COLO829 (cell line): ENCODE measurements around the gene DNAH1.

Source experiments
- DNase-seq: peaks from one replicate; pipeline ENCODE4 v3.0.0; 2012; ENCODE audit warnings: low spot score

DNAH1 gene

DNA sequence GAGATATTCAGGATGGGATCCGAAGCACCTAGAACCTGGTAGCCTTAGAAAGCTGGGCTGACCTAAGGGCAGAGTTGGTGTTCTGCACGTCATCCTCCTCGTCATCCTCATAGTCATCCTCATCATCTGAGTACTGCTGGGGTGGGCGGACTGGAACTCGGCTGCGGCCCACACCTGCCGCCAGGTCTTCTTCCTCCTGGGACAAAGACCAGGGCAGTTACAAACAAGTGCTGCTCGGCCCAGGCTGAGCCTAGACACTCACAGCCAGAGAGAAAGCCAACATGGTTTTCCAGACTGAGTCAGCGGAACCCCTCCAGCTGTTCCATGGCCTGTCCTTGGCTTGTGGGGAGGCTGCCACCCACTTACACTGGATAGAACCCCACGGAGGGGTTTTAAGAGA, 88.3 kb downstream of the DNAH1 start:
- no peak for DNase-seq

DNA sequence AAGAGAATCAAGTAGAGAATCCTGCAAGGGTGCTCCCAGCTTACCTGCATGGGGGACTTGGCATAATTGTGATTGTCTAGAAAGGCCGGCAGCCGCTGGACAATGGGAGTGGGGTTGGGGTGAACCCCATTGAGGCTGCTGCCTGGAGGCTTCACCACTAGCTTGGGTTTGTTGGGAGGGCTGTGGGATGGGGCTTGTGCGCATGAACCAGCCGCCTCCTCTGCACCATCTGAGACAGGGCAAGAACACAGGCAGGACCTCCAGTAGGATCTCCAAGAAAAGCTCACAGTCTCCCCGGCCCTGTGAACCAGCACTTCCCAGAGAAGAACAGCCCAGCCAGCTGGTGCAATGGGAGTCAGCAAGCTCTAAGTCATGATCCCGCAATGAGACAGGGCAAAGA, 88.9 kb downstream of the DNAH1 start:
- DNase-seq = no peak

DNA sequence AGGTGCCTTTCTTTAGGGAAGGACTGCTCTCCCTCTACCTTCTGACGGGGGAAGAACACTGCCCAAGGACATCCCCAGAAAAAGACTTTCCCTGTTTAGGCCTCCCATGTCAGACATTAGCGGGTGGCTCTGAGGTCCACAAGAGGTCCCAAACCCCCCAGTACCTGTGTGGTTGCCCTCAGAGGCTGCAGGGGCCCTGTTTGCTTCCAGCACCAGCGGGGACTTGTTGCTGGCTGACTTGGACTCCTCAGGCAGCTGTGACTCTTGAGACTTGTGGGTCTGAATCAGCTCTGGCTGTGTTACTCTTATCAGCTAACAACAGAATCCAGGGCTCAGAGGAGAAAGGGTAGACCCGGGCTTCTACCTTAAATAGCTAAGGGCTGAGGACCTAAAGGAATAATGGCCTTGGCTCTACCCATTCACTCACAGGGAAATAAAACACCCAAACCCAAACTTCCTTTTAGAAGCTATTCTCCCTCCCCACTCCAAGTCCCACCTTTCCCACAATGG, 89.5 kb downstream of the DNAH1 start:
- DNase-seq = no peak

DNA sequence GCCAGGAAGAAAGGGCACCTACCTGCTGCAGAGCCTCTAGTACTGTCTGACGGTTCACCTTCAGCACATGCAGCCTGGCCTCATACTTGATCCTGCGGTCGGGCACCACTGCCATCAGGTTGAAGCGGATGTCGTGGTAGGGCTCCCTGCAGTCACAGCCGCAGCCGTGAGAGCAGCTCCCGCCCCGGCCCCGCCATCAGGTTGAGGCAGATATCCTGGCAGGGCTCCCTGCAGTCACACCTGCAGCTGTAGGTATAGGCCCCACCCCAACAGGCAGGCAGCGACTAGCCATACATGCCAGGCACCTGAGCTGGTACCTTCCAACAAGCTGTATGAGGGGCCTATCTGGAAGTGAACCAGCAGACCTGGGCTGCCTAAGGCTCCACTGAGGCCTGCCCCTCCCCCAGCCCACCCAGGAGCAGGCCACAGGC, 90.1 kb downstream of the DNAH1 start:
- no peak for DNase-seq

DNA sequence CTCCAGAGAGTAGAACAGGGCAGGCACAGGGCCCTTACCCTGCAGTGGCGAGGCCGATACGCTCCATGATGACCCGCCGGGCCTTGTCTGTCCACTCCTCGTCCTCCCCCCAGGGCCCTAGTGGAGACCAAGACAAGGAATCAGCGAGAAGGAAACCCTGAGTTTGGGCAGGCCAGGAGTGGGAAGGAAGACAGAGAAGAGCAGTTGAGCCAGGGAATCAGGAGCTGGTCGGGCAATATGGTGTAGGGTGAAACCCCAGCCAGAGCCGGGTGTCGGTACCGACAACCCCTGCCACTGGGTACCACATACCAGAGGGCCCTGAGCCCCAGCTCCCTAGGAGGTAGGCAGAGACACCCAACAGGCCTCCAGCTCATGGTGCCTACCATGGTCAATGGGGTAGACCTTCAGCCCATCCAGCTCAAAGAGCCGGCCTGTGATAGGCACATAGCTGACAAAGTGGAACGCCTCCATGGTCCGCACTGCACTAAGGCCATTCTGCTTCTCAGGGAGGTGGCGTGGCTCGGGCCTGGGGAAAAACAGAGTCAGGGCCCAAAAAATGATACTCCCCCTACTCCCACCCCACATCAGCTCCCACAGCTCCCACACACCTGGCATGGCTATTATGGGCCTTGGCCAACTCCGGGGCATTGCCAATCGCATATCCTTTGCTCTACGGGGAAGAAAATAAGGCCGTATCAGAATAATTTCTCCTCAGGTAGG, 90.8 kb downstream of the DNAH1 start:
- DNase-seq = no peak

DNA sequence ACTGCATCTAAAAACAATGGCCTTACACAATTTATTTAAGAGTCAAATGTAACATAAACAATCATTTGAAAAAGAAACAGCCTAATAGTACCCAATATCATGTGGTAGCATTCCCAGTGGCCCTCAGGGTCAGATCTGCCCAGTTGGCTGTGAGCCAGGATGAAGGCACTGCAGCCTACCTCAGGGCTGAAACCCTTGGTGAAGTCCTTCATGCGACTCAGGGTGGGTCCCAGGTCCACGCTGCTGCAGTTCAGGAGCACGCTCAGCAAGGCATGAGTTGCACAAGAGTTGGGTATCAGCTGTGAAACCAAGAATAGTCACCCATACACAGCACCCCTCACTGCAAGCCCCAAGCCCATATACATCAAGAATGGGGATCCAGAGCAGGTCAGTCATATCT, 91.7 kb downstream of the DNAH1 start:
- no peak for DNase-seq

DNA sequence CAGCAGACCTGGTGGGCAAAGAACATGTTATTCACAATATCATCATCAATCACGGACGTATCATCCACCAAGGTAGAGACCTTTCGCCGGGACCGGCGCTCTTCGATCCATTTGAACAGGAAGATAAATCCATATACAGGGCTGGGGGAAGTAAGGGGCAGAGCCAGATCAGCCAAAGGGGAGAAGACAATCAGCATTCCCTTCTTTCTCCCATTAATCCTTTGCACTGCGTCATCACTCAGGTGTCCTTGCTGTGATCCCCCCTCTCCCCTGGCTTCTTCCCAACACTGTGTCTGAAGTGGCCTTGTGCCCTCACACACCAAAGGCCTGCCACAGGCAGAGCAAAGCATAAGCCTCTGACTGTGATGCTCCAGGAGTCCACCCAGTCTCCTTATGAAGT, 92.3 kb downstream of the DNAH1 start:
- no peak for DNase-seq

DNA sequence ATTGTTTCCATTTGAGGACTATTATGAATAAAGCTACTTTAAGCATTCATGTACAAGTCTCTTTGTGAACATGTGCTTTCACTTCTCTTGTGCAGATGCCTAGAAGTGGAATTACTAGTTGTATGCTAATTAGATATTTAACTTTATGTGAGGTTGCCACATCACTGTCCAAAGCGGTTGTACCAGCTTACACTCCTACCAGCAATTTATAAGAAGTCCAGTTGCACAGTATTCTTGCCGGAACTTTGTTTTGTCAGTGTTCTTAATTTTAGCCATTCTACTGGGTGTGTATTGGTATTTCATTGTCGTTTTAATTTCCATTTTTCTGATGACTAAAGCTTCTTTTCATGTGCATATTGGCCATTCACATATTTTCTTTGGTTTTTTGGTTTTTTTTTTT, 99.7 kb downstream of the DNAH1 start:
- DNase-seq = no peak

DNA sequence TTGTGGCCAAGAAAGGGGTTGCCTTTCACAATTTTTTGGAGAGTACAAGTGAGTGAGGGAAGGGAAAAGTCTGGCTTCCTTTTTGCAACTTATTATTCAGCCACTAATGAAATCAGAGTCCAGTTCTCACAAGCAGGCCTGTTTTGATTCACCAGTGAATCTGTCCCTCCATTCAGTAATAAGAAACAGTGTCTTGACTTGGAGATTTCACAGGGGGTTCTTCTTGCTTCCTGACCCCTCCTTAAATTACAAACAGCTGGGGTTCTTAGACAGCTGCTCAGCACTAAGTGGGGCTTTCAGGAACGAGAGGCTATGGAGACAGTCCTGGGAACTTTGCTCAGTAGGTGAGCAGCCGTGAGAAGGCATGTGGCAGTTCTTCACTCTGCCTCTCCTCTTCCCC, 104.3 kb downstream of the DNAH1 start:
- DNase-seq = no peak

DNA sequence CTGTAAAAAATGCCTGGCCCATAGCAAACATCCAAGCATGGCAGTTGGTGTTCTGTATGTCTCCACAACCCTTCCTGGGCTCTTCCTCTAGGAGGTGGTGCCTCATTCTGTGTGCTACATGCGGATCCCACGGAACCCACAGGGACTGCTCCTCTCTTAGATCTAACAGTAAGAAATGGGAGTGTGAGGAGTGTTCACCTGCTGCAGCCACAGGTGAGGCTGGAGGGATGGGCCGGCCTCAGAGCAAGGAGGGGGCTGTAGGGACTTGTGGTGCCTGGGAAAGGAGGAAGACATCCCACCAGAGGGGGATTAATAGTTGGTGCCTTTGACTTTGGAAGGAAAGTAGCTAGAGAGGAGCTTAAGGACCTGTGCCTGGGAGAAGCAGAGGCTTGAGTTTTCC, 106.5 kb downstream of the DNAH1 start:
- DNase-seq = no peak

DNA sequence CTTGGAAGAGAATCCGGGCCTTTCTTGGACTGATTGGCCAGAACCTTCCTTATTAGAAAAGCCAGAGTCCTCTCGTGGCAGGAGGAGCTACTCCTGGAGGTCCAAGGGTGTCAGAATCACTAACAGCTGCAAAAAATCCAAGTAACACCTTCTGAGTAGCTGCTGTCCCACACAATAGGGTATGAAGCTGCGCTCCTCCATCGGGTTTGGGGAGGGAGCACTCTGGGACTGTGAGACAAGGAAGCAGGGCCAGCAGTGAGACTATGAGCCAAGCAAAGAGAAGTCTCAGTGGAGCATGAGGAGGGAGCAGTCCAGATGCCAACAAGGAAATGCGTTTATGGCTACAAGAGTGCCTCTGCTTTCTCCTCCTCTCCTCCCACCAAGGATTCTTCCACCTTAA, 107.1 kb downstream of the DNAH1 start:
- no peak for DNase-seq

DNA sequence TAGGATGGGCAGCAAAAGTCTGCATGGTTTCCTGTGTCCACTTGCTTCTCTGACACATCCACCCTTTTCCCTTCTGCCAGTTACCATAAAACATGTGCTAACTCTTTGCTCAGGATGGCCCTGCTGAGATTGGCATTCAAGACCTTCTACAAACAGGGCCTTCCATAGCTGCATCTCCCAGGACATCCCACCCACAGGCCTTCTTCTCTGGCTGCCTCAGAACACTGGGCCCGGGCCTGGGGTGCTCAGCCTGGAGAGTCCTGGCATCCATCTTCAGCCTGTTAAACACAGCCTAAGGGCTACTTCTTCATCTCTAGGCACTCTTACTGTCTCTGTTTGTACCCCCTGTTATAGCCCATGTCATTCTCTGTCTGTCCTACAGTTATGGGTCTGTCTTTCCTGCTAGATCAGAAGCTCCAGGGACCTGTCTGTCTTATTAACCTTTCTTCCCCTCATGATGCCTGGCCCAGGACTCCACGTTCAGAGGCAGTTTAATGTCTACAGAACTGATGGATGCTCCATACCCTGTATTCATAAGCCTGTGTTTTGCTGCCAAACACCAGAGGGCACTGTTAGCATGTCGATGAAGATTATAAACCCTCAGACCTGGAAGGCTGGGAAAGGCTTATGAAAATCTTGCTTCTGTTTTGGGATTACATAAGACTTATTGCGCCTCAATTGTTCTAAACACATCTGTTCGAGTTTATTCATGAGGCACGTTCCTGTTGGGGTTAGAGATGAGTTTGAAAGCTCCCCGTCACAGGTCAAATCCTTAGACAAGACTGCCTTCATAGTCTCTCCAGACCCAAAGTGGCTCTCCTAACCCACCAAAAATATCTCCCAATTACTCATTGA, 112.3 kb downstream of the DNAH1 start:
- DNase-seq = peak; percentile 70

DNA sequence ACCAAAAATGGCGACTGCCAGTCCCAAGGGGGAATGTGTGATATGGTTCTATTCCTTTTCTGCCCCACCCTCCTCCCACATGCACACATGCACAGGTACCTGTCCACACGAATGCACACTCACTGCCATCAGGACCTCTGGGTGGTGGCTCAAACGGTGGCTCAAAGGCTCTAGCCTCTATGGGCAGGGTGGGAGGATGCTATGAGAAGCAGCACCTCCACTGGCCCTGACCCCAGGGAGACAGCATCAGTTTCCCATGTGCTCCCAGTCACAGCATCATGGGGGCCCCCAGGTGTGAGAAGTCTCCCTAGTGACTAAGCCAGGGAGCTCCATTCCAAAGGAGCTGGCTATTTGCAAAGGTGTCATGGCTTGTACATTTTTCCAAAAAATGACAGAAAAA, 112.9 kb downstream of the DNAH1 start:
- DNase-seq = no peak

DNA sequence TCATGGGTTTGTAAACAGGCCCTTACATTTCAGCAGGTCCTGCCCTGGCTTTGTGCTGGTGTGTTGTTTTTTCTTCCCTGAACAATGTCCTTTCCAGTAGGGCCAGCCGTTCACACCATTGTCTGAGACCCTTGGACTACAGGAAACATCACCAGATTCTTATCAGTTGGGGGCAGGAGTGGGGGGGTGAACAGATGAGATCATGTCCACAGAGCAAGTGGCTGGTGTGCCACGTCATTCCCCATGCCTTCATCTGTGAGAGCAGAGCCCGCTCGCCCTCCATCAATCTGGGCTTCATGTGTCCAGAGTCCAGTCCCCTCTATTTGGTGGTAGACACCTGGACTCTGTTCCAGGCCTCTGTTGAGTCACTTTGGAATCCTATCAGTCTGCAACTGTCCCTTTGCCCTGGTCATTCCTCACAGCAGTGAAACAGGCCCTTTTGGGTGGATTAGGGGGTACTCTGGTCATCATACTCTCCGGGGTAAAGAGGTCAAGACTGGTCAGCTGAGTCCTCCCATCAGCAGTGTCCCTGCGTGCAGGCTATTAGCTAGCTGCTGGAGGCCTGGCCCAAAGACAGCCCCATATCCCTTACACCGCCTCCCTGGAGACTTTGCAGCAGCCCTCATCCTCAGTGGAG, 113.8 kb downstream of the DNAH1 start:
- DNase-seq = no peak

DNA sequence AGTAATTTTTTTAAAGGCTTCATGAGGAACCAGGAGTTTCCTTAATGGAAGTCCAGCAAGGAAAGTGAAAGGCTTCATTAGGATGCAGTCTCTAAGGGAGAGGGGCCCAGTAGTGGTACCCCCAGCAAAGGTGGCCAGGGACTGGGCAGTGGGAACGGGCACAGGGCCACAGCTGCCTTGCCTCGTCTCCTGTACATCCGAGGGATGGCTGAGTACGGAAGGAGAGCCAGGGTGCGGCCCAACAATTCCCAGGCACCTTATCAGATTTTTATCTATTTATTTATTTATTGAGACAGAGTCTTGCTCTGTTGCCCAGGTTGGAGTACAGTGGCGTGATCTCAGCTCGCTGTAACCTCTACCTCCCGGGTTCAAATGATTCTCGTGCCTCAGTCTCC, 114.3 kb downstream of the DNAH1 start:
- DNase-seq = no peak

DNA sequence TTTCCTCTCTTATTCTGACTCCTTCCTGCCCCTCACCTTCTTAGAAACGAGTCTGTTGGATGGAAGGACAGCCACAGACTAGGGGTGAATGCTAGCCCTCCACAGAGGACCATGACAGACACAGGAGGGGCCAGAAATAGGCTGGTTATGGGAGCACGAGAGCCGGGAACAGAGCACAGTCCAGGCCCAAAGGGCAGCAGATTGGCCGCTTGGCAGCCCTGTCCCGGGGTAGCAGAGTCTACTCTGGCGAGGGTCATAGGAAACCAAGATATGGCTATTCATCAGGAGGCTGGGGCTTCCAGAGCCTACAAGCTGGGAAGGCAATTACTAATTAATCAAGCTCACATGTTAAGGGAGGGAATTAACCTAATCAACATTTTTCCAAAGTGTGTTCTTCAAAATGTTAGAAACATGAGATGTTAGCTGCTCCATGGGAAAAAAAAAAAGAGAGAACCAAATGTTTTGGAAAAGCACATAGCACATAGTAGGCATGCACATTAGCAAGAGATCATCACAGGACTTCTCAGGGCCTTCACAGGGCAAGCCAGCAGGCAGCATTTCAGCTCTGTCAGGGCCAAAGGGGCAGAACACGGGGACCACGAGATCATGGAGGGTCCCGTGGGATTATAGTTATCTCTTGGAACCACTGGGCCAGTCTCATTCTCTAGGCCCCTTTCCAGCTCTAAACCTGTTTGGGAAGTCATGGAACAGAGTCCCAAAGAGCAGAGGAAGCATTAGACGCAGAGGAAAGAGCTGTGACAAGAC, 115.5 kb downstream of the DNAH1 start:
- no peak for DNase-seq

DNA sequence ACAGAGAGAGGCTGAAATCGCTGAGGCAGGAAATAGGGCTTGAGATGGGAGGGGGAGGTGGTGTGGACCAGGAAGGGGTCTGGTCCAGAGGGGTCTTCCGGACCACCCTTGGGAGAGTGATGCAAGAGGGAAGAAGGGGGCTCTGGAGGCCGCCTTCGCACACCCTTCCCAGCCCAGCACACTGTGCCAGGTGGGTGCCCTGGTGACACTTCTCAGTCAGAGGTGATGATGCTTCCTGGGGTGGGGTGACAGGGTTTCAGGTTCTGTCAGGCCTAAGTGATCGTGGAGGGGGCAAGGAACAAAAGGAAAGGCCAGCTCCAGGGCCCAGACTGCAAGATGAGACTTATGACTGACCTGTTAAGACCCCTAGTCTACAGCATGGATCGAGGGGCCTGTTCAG, 116.1 kb downstream of the DNAH1 start:
- no peak for DNase-seq

DNA sequence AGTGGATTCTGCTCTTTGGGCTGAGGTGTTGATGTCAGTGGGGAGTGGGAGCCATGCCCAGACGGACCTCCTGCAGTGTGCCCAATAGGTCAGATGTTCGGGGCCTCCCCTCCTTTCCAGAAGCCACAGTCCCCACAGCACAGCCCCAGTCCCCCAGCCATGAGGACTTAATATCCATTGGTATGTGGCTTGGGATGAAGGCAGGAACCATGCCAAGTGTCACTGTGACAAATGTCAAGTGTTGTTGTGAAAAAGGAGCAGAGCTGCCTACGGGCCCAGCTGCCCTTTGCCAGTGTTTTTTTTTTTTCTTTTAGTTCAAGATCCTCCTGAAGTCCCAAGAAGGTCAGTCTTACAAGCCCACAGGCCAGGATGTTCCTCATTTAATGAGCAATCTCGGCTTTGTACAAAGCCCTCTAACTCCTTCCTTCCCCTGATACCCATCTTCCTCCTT, 116.6 kb downstream of the DNAH1 start:
- DNase-seq = no peak

DNA sequence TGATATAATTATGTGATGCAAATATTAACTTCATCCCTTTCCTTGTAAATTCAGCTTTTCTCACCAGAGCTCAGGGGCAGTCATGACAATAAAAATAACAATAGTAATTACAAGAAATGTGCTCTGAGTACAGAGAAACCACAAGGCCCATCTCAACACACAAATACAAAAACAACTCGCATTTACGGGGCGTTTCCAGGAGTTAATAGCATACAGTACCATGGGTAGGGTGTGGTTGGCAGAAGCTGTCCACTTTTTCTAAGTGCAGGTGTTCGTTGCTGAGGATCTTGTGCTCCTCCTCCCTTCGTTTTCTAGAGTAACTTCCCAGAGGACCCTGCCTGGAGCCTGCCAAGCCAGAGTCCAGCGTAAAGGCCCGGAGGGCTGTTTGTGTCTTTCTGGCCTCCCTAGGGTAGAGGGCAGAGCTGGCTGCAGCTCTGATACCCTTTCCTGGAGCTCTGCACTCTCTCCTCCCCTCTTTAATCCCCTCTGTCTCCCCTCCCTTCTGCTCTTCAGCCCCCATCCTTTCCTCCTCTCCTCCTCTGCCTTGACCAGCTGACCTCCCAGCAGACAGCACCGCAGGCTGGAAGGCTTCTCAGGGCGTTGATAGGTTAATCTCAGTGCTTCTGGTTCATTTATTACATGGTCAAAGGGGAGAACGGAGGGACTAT, 117.3 kb downstream of the DNAH1 start:
- no peak for DNase-seq

DNA sequence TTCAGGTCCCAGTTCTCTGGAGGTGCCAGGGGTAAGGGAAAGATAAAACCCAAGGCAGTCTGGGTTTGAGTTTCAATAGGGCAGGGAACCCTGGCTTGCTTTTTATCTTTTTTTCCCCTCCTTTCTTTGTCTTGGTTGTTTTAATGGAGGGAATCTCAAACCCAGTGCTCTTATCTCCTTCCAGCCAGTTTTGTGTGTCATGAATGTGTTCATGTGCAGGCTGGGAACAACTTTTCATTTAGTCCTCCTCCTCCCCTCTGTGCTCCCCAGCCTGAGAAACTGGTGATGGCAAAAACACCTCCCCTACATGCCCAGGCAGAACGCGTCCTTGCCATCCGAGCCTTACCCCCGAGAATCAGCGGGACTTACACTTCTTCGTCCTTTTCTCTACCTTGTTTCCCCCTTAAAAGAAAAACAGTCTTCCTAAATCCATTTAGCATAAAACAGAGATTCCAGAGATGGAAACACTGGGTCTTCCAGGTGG, 117.9 kb downstream of the DNAH1 start:
- DNase-seq = no peak

DNA sequence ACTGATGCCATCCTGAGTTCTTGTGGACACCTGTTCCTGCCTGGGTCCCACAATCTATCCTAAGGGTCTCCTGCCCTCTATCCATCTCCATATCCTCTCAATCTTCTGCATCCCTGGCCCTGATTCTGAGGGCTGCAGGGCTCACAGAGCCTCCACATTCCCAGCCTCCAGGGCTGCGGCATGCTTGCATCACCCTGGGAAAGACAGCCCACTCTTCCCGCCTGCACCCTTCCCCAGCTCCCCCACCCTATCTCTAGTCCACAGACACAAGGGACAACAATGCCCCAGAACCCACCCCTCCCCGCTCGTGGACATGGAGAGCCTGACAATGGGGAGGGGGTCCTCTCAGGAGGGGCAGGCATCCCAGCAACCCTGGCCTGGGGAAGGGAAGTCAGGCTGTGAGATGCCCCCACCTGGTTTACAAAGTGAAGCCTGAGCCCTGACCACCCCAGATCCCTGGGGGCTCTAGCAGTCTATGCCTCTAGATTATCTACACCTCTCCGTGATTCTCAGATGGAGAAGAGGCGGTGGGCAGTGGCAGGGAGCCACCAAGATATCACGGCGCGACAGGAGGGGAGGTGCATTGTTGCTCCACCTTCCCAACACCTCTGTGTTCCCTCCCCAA, 118.5 kb downstream of the DNAH1 start:
- DNase-seq = no peak
